OCI-LY3 (cell line): ENCODE data around the gene ERH.

Source experiments
- H2AFZ ChIP-seq: fragments of 200-600, 300-600 bp; shearing (Covaris generic); 2 replicates; pipeline ENCODE4 v1.6.0; 2014; ENCODE audit warnings: antibody characterized with exemption, low read depth, low read length
- H3K27ac ChIP-seq: fragments of 200-600, 300-600 bp; sonication (generic); 2 replicates; pipeline ENCODE4 v1.5.1; 2014; ENCODE audit warnings: mild to moderate bottlenecking, low read length, moderate library complexity, mixed read lengths
- H3K27me3 ChIP-seq: fragments of 200-600, 300-600 bp; sonication (generic); 2 replicates; pipeline ENCODE4 v1.6.1; 2014; ENCODE audit warnings: low read depth, low read length, mixed read lengths
- H3K36me3 ChIP-seq: fragments of 200-600, 300-600 bp; sonication (generic); replicated peaks from 2 replicates; pipeline ENCODE3; 2014; ENCODE audit warnings: low read depth, low read length, mixed read lengths
- H3K4me1 ChIP-seq: fragments of 300-600, 200-600 bp; sonication (generic); 2 replicates; pipeline ENCODE4 v1.6.1; 2014; ENCODE audit warnings: low read length, mixed read lengths
- H3K4me2 ChIP-seq: fragments of 200-600, 300-600 bp; sonication (generic); 2 replicates; pipeline ENCODE4 v1.6.1; 2014; ENCODE audit warnings: low read length, mixed read lengths
- H3K4me3 ChIP-seq: fragments of 300-600, 200-600 bp; sonication (generic); 2 replicates; pipeline ENCODE4 v1.5.1; 2014; ENCODE audit warnings: antibody characterized with exemption, mild to moderate bottlenecking, low read length, moderate library complexity
- H3K79me2 ChIP-seq: fragments of 300-600, 200-600 bp; shearing (Covaris generic); 2 replicates; pipeline ENCODE4 v1.6.1; 2014; ENCODE audit warnings: mild to moderate bottlenecking, low read length, mixed read lengths
- H3K9ac ChIP-seq: fragments of 300-600, 200-600 bp; shearing (Covaris generic); 2 replicates; pipeline ENCODE4 v1.6.0; 2014; ENCODE audit warnings: mild to moderate bottlenecking, low read length, moderate library complexity
- H3K9me3 ChIP-seq: fragments of 200-600, 300-600 bp; shearing (Covaris generic); 2 replicates; pipeline ENCODE4 v1.6.1; 2014; ENCODE audit warnings: low read length, mixed read lengths; ENCODE audit not compliant: insufficient read depth
- H4K20me1 ChIP-seq: fragments of 200-600, 300-600 bp; sonication (generic); 2 replicates; pipeline ENCODE4 v1.6.1; 2016; ENCODE audit warnings: low read length, mixed read lengths; ENCODE audit not compliant: insufficient read depth
- CTCF ChIP-seq: fragments of 200-600, 300-600 bp; sonication (generic); IDR thresholded peaks from 2 replicates; pipeline ENCODE4 v1.5.1; 2014; ENCODE audit warnings: antibody characterized with exemption, low read length, low read depth
- EZH2phosphoT487 ChIP-seq: fragments of 200-600 bp; shearing (Covaris generic); IDR thresholded peaks from 2 replicates; pipeline ENCODE4 v1.6.1; 2018; ENCODE audit warnings: antibody characterized with exemption, mixed run types, low read depth

ERH gene

GRCh38 chr14:69432364-69432763 is 34.3 kb upstream of the ERH start:
- H3K27me3 ChIP-seq: no peaks in the 10 kb centered on the region
- no peak overlapping the region for H3K9ac ChIP-seq
- H3K4me3 ChIP-seq: no peak overlapping the region
- no peak for TF ChIP-seq EZH2phosphoT487
- no peak for TF ChIP-seq CTCF
- H3K4me1 ChIP-seq: peaks cover 19% of the 10 kb centered on the region
- peaks cover 14% of the 10 kb centered on the region for H3K36me3 ChIP-seq
- H3K9me3 ChIP-seq: no peaks in the 10 kb centered on the region
- H4K20me1 ChIP-seq: peaks cover 11% of the 10 kb centered on the region
- no peak overlapping the region for H3K27ac ChIP-seq
- H3K79me2 ChIP-seq: peaks cover 43% of the 10 kb centered on the region
- H2AFZ ChIP-seq: no peak overlapping the region
- no peak overlapping the region for H3K4me2 ChIP-seq

- Histone ChIP-seq H3K27ac (no peak overlapping the region), H3K79me2 (peaks cover 29% of the 10 kb centered on the region), H3K4me1 (peaks cover 19% of the 10 kb centered on the region), H3K4me3 (no peak overlapping the region), H3K27me3 (no peaks in the 10 kb centered on the region), H3K9me3 (no peaks in the 10 kb centered on the region), H3K36me3 (peaks cover 22% of the 10 kb centered on the region), H2AFZ (no peak overlapping the region), H3K4me2 (no peak overlapping the region), H4K20me1 (peaks cover 11% of the 10 kb centered on the region), H3K9ac (no peak overlapping the region)
- no peak for TF ChIP-seq CTCF
- TF ChIP-seq EZH2phosphoT487: no peak
These were observed 32.3 kb upstream of the ERH start for GRCh38 chr14:69430306-69430939.

GRCh38 chr14:69429643-69430042 is 31.5 kb upstream of the ERH start:
- Histone ChIP-seq H3K4me2 (no peak overlapping the region), H3K4me1 (peaks cover 15% of the 10 kb centered on the region), H3K27ac (no peak overlapping the region), H3K36me3 (peaks cover 25% of the 10 kb centered on the region), H2AFZ (no peak overlapping the region), H3K27me3 (no peaks in the 10 kb centered on the region), H3K79me2 (peaks cover 25% of the 10 kb centered on the region), H3K4me3 (no peak overlapping the region), H3K9ac (no peak overlapping the region), H4K20me1 (peaks cover 11% of the 10 kb centered on the region), H3K9me3 (no peaks in the 10 kb centered on the region)
- TF ChIP-seq CTCF (no peak), EZH2phosphoT487 (no peak)

- H3K36me3 ChIP-seq: peaks cover 27% of the 10 kb centered on the region
- no peak overlapping the region for H2AFZ ChIP-seq
- no peaks in the 10 kb centered on the region for H3K27me3 ChIP-seq
- no peak overlapping the region for H3K9ac ChIP-seq
- no peaks in the 10 kb centered on the region for H3K9me3 ChIP-seq
- H4K20me1 ChIP-seq: peaks cover 15% of the 10 kb centered on the region
- H3K4me2 ChIP-seq: peak overlapping the region; percentile 27
- H3K4me3 ChIP-seq: no peak overlapping the region
- H3K4me1 ChIP-seq: peaks cover 10% of the 10 kb centered on the region
- H3K27ac ChIP-seq: no peak overlapping the region
- TF ChIP-seq EZH2phosphoT487 (no peak), CTCF (no peak)
- H3K79me2 ChIP-seq: peaks cover 17% of the 10 kb centered on the region
These were observed 30.3 kb upstream of the ERH start for GRCh38 chr14:69428289-69428998.
